Ishikawa (cell line): Measurements from ENCODE around the gene AIF1L.

Experiments used
- CEBPB ChIP-seq: IDR thresholded peaks from 2 replicates; pipeline ENCODE4 v1.6.1; 2012
- CREB1 ChIP-seq: IDR thresholded peaks from 2 replicates; pipeline ENCODE4 v1.6.1; 2012; ENCODE audit warnings: low read depth
- EGR1 ChIP-seq: IDR thresholded peaks from 2 replicates; pipeline ENCODE4 v1.6.1; 2012
- EP300 ChIP-seq: IDR thresholded peaks from 2 replicates; pipeline ENCODE4 v1.6.1; 2012; ENCODE audit warnings: borderline replicate concordance
- FOXM1 ChIP-seq: IDR thresholded peaks from 2 replicates; pipeline ENCODE4 v1.6.1; 2012; ENCODE audit warnings: low read depth, borderline replicate concordance
- MAX ChIP-seq: IDR thresholded peaks from 2 replicates; pipeline ENCODE4 v1.6.1; 2012
- NFIC ChIP-seq: IDR thresholded peaks from 2 replicates; pipeline ENCODE4 v1.6.1; 2012
- RAD21 ChIP-seq: IDR thresholded peaks from 2 replicates; pipeline ENCODE4 v1.6.1; 2012; ENCODE audit warnings: low read depth
- TAF1 ChIP-seq: IDR thresholded peaks from 2 replicates; pipeline ENCODE4 v1.6.1; 2012; ENCODE audit warnings: low read depth, mild to moderate bottlenecking
- TCF12 ChIP-seq: IDR thresholded peaks from 2 replicates; pipeline ENCODE4 v1.6.1; 2012; ENCODE audit warnings: low read depth
- TEAD4 ChIP-seq: IDR thresholded peaks from 2 replicates; pipeline ENCODE4 v1.6.1; 2012
- YY1 ChIP-seq: IDR thresholded peaks from 2 replicates; pipeline ENCODE4 v1.6.1; 2012; ENCODE audit warnings: low read depth
- ZBTB7A ChIP-seq: IDR thresholded peaks from 2 replicates; pipeline ENCODE4 v1.6.1; 2012; ENCODE audit warnings: low read depth
- TF ChIP-seq, protein P1 (sequence below): IDR thresholded peaks from 2 replicates; pipeline ENCODE4 v1.6.1; 2012
- TF ChIP-seq, protein P2 (sequence below): IDR thresholded peaks from 2 replicates; pipeline ENCODE4 v1.6.1; 2012; ENCODE audit warnings: low read depth, mild to moderate bottlenecking

Gene AIF1L

GRCh38 chr9:131116281-131117120 is 20.2 kb downstream of the AIF1L start:
- TF ChIP-seq ZBTB7A (no peak), YY1 (no peak), RAD21 (no peak), NFIC (no peak), TEAD4 (no peak), MAX (no peak), TCF12 (no peak), FOXM1 (no peak), EGR1 (no peak), CEBPB (no peak), TAF1 (no peak), EP300 (no peak), CREB1 (no peak)
- TF ChIP-seq, protein P1, sequence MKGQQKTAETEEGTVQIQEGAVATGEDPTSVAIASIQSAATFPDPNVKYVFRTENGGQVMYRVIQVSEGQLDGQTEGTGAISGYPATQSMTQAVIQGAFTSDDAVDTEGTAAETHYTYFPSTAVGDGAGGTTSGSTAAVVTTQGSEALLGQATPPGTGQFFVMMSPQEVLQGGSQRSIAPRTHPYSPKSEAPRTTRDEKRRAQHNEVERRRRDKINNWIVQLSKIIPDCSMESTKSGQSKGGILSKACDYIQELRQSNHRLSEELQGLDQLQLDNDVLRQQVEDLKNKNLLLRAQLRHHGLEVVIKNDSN: no peak
- TF ChIP-seq, protein P2, sequence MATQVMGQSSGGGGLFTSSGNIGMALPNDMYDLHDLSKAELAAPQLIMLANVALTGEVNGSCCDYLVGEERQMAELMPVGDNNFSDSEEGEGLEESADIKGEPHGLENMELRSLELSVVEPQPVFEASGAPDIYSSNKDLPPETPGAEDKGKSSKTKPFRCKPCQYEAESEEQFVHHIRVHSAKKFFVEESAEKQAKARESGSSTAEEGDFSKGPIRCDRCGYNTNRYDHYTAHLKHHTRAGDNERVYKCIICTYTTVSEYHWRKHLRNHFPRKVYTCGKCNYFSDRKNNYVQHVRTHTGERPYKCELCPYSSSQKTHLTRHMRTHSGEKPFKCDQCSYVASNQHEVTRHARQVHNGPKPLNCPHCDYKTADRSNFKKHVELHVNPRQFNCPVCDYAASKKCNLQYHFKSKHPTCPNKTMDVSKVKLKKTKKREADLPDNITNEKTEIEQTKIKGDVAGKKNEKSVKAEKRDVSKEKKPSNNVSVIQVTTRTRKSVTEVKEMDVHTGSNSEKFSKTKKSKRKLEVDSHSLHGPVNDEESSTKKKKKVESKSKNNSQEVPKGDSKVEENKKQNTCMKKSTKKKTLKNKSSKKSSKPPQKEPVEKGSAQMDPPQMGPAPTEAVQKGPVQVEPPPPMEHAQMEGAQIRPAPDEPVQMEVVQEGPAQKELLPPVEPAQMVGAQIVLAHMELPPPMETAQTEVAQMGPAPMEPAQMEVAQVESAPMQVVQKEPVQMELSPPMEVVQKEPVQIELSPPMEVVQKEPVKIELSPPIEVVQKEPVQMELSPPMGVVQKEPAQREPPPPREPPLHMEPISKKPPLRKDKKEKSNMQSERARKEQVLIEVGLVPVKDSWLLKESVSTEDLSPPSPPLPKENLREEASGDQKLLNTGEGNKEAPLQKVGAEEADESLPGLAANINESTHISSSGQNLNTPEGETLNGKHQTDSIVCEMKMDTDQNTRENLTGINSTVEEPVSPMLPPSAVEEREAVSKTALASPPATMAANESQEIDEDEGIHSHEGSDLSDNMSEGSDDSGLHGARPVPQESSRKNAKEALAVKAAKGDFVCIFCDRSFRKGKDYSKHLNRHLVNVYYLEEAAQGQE: no peak

DNA sequence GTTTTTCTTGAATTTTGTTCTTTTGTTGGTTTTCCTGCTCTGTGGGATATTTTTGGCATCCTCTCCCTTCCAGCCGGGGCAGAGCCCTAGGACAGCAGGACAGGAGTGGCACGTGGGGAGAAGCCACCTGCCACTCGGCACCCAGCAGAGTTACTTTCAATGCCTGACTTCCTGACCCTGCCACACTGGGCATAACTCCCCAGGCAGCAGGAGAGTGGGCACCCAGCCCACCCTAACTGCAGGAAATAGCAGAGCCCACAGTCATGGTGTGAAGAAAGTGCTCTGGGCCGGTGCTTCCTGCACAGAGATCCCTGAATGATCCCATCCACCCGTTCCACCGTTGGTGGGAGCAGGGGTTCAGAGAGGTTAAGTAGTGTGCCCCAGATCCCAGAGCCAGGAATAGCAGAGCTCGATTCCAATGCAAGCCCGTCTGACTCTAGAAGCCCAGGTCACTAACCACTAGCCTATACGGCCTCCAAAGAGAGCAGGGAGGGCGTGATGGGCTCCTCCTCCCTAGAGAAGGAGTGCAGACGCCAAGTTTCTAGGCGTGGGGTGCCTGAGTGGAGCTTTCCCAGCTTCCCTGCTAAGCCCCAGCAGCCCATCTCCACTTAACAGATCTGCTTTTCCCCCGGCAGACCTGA is 20.9 kb downstream of the AIF1L start:
- TF ChIP-seq ZBTB7A (0 out of 2 replicates have a peak, but pooled peaks have one; percentile 40), TCF12 (peak; percentile 67; the same call in 1 of the 2 replicates), EP300 (peak; percentile 32; the same call in 1 of the 2 replicates), EGR1 (no peak), FOXM1 (no peak; the same call in 1 of the 2 replicates), TAF1 (no peak), MAX (peak; percentile 44), NFIC (peak; percentile 65)
- TF ChIP-seq, protein P2: no peak
- TF ChIP-seq, protein P1: no peak

- TF ChIP-seq NFIC: no peak
- TF ChIP-seq EP300: no peak
- no peak for TF ChIP-seq ZBTB7A
- no peak for TF ChIP-seq TEAD4
- TF ChIP-seq EGR1: no peak
Measured at GRCh38 chr9:131117762-131118145, 21.4 kb downstream of the AIF1L start.

- TF ChIP-seq FOXM1 (no peak), EP300 (no peak), CEBPB (no peak), ZBTB7A (no peak), CREB1 (no peak), TCF12 (no peak), YY1 (no peak), TEAD4 (no peak), RAD21 (no peak), TAF1 (no peak), MAX (no peak), EGR1 (no peak), NFIC (no peak)
- TF ChIP-seq, protein P2: no peak
- TF ChIP-seq, protein P1: no peak
Measured at GRCh38 chr9:131119600-131119999, 23.3 kb downstream of the AIF1L start.
